ENCODE results near the gene GAS7.

The GAS7 gene

DNA sequence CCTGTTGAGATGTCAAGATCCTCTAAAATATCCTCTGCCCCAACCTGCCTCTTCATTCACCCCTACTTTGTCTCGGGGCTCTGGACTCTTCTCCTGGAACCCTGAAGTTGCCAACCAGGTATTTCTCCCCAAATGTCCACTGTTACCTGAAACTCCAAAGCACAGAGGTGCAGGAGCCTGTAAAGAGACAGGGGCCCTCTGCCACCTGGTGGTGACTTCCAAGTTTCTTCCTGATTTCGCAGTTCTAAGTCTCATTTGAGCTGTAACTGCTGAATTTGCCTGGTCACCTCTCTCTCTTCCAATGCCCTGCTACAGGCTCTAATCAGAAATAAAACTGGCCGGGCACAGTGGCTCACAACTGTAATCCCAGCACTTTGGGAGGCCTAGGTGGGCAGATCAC is 216.2 kb downstream of the GAS7 start:
- no peak for DNase-seq (ENCODE audit: low spot score)

DNA sequence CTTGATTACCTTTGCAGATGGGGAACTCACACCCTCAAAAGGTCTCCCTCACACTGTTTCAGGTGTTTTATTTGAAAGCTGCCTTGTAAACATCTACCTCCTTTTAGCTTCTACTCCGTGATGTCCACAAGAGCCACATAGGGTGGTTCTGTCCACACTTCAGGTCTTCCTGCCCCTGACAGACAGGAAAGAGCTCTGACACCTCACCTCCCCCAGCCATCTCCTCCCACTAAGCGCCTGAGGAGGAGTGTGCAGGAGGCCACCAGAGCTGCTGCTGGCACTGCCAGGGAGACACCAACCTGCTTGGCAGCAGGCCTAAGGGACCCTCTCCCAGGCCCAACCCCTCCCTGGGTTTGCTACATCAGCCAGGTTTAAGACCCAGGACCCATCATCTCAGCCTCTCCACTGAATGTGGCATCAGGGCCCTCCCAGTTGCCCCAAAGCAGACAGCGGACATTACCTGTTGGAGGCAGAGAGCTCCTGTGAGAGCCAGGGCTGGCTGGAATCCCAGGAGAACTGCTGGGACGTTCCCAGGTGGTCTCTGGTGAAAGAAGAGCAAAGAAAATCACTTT is 217.0 kb downstream of the GAS7 start:
- DNase-seq (ENCODE audit: low spot score) = no peak

DNA sequence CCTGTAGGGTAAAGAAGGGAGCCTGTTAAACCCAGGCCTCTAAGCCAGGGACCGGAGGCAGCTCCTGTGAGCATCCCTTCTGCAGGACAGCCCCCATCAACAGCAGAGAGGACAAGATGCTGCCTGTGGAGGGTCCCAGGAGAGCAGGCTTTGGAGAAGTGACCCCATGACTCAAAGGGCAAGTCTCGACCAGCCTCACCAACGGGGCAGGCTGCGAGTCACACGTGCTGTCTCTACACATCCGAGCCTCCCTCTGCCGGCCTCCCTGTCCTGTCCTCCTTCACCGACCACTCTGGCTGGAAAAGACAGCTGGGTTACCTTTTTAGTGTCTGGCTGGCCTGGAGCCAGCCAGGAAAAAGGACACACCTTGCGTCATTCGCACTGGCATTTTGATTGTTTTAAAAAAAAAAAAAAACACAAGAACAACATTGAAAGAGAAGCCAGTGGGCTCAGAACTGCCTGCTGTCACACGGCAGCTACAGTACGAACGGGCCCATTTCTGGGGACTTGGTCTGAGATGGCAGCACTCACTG is 218.9 kb downstream of the GAS7 start:
- no peak for DNase-seq (ENCODE audit: low spot score)

- peak; percentile 35 for DNase-seq (ENCODE audit: low spot score)
These were observed 221.2 kb downstream of the GAS7 start for GRCh38 chr17:9977180-9977575.

GRCh38 chr17:9976283-9977179 is 221.9 kb downstream of the GAS7 start:
- no peak for DNase-seq (ENCODE audit: low spot score)

GRCh38 chr17:9974448-9975381 is 223.7 kb downstream of the GAS7 start:
- DNase-seq (ENCODE audit: low spot score) = no peak

GRCh38 chr17:9973669-9974447 is 224.5 kb downstream of the GAS7 start:
- DNase-seq (ENCODE audit: low spot score) = no peak

- DNase-seq (ENCODE audit: low spot score) = peak; percentile 30
These were observed 226.4 kb downstream of the GAS7 start for GRCh38 chr17:9971991-9972390.

DNA sequence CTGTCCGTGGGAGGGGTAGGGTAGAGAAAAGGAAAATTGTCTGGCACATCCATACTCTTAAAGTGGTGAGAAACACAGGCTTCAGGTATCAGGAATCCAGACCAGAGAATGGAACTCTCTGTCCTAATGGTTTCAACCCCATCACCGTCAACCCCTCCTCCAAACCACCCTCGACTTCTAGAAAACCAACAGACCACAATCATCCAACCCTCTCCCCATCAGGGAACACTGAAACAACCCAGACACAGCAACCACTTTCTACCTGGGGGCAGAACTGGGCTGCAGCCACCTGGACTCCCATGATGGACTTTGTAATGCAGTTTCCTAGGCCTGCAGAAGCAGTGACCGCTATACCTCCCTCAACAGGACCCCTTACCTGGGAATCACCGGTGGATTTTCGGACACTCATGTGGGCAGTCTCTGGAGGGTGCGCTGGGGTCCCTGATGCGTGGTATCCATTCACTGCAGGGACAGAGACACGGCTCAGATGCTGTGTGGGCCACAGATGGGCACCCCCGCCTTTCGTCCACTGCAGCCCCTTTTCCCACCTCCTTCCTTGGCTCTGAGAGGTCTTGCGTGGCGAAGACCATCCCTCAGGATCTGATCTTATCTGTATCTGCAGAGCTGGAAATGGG is 229.0 kb downstream of the GAS7 start:
- DNase-seq (ENCODE audit: low spot score) = no peak

GRCh38 chr17:9968881-9969280 is 229.5 kb downstream of the GAS7 start:
- no peak for DNase-seq (ENCODE audit: low spot score)

- DNase-seq (ENCODE audit: low spot score) = peak; percentile 32
These were observed 230.4 kb downstream of the GAS7 start for GRCh38 chr17:9968008-9968407.

GRCh38 chr17:9959377-9959981 is 238.9 kb downstream of the GAS7 start:
- DNase-seq (ENCODE audit: low spot score) = no peak

DNA sequence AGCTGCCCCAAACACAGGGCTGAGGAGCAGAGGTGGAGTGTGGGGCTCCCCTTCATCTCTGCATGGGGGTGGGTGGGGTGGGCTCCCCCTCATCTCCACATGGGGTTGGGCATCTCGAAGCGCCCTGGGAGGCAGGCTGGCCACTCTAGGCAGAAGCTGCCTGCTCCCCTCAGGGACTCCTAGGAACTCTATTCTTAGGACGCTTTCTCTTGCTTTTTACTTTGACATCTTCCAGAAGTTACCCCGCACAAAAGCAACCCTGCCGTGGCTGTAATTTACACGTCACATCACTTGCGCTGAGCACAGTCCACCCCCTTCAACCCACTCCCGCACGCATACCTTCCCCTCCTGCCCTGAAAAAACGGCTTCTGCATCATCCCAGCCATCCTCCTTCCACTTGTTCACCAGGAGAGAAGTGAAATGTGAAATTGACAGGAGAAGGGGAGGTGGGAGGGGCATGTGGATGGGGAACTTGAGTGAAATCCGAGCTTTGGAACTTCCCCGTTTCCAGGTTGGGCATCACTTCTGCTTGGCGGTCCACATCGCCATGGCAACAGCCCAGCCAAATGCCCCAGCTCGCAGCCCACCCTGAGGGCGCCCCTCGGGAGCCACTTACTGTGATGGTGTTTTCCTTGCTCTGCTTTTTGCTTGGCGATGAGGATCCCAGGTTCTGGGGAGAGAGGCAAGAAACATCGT is 239.7 kb downstream of the GAS7 start:
- no peak for DNase-seq (ENCODE audit: low spot score)

GRCh38 chr17:9957244-9957643 is 241.2 kb downstream of the GAS7 start:
- DNase-seq (ENCODE audit: low spot score) = no peak

GRCh38 chr17:9956474-9957131 is 241.8 kb downstream of the GAS7 start:
- no peak for DNase-seq (ENCODE audit: low spot score)

GRCh38 chr17:9953492-9953891 is 244.9 kb downstream of the GAS7 start:
- no peak for DNase-seq (ENCODE audit: low spot score)

DNA sequence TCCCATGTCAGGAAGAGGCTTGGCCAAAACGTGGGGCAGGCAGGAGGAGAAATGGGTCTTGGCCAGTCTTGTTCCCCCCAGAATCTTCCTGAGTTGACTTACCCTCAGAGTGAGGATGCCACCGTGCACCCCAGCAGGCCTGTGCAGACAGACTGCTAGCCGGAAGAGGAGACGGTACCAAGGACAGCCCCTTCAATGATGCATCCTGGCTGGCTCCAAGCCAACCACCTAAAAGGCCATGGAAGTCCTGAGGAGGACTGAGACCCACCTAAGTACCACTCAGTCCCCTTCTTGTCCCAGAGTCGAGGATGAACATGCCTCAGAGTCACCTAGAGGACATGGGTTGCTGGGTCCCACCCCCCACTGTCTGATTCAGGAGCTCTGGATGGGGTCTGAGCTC is 246.6 kb downstream of the GAS7 start:
- DNase-seq (ENCODE audit: low spot score) = no peak

DNA sequence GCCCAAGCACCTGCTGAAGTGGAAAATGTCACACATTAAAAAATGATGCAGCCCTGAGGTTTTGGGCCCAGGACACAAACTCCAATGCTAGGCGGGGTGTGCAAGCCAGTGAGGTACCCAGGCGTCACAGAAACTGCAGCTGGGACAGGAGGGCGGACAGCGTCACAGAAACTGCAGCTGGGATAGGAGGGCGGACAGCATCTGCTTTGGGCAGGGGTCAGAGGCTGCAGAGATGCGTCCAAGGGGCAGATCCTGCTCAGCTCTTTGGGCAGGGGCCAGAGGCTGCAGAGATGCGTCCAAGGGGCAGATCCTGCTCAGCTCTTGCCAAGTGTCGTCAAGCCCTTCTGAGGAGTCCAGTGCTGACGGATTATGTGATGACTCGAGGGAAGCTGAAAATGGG is 249.5 kb downstream of the GAS7 start:
- no peak for DNase-seq (ENCODE audit: low spot score)

GRCh38 chr17:9944704-9945103 is 253.7 kb downstream of the GAS7 start:
- no peak for DNase-seq (ENCODE audit: low spot score)

All from pons (tissue), 1 donor.